HG03039 (cell line): ENCODE results near the gene IGFL4.

Experiments
- ATAC-seq: cut with Tn5 transposase; IDR thresholded peaks from one replicate; pipeline ENCODE4 v1.9.1; 2021; ENCODE audit warnings: mild to moderate bottlenecking, moderate library complexity; ENCODE audit not compliant: unreplicated experiment

IGFL4 gene

GRCh38 chr19:45995715-45996385 lies 45.0 kb downstream of the IGFL4 start:
- no peak for ATAC-seq

- peak; percentile 97 for ATAC-seq
These were observed 45.6 kb downstream of the IGFL4 start, which contains the start of gene CCDC61 for GRCh38 chr19:45994998-45995714. Gene CCDC61, plus strand, starts transcription at chr19:45995467. Its CDS starts 7,552 bp downstream, at chr19:46003019.

- no peak for ATAC-seq
These were observed 46.3 kb downstream of the IGFL4 start for GRCh38 chr19:45994456-45994997.

GRCh38 chr19:45990113-45990728 lies 50.6 kb downstream of the IGFL4 start:
- ATAC-seq, result no peak
